Measurements from ENCODE around the gene PDGFC. TPM values are rescaled to one million over a fixed set of nuclear protein-coding genes. Genes with fewer than 3 reads are reported as not detected.

The PDGFC gene
- total RNA-seq, 1 donor from 2014 or later = 39.9 TPM

DNA sequence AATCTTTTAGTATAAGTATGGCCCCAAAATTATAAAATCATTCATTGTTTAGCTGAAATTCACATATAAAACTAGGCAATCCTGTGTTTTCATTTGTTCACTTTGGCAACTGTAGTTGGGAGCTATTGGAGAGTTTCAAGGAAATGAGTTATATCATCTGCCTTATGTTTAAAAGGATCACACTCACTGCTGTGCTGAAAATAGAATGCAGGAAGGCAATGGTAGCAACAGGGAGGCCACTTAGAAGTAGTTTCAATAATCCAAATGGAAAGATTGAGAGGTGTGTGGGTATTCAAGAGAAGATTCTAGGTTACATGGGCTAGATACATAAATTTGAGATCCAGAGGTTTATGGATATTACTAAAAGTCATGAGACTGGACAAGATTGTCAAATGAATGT is 184.9 kb downstream of the PDGFC start:
- Mint-ChIP-seq H3K27ac (no peak overlapping the region), H3K27me3 (no peaks in the 10 kb centered on the region), H3K4me3 (no peak overlapping the region), H3K36me3 (peaks cover 3% of the 10 kb centered on the region), H3K9me3 (peaks cover 7% of the 10 kb centered on the region), H3K4me1 (ENCODE audit: unreplicated experiment) (no peaks in the 10 kb centered on the region)
- no peak for DNase-seq (ENCODE audit: extremely low spot score, unreplicated experiment)
- TF ChIP-seq, protein P1, sequence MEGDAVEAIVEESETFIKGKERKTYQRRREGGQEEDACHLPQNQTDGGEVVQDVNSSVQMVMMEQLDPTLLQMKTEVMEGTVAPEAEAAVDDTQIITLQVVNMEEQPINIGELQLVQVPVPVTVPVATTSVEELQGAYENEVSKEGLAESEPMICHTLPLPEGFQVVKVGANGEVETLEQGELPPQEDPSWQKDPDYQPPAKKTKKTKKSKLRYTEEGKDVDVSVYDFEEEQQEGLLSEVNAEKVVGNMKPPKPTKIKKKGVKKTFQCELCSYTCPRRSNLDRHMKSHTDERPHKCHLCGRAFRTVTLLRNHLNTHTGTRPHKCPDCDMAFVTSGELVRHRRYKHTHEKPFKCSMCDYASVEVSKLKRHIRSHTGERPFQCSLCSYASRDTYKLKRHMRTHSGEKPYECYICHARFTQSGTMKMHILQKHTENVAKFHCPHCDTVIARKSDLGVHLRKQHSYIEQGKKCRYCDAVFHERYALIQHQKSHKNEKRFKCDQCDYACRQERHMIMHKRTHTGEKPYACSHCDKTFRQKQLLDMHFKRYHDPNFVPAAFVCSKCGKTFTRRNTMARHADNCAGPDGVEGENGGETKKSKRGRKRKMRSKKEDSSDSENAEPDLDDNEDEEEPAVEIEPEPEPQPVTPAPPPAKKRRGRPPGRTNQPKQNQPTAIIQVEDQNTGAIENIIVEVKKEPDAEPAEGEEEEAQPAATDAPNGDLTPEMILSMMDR (conservative IDR thresholded peaks at IDR 0.05) = no peak

DNA sequence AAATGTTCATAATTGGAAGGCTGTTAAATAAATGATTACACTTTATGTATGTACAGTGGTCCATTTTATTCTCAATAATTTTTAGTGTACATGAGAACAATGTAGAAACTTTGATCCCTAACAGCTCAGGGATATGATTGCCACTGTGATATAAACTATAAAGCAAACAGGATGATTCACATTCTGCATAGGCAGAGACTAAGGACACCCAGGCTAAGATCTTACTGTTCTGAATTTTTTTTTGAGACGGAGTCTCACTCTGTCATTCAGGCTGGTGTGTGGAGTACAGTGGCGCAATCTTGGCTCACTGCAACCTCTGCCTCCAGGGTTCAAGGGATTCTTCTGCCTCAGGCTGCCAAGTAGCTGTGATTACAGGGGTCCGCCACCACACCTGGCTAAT is 186.6 kb downstream of the PDGFC start:
- Mint-ChIP-seq H3K4me3 (no peak overlapping the region), H3K36me3 (peaks cover 10% of the 10 kb centered on the region), H3K27me3 (no peaks in the 10 kb centered on the region), H3K4me1 (ENCODE audit: unreplicated experiment) (no peaks in the 10 kb centered on the region), H3K9me3 (peaks cover 12% of the 10 kb centered on the region), H3K27ac (no peak overlapping the region)
- TF ChIP-seq, protein P1 (conservative IDR thresholded peaks at IDR 0.05) = no peak
- no peak for DNase-seq (ENCODE audit: extremely low spot score, unreplicated experiment)

DNA sequence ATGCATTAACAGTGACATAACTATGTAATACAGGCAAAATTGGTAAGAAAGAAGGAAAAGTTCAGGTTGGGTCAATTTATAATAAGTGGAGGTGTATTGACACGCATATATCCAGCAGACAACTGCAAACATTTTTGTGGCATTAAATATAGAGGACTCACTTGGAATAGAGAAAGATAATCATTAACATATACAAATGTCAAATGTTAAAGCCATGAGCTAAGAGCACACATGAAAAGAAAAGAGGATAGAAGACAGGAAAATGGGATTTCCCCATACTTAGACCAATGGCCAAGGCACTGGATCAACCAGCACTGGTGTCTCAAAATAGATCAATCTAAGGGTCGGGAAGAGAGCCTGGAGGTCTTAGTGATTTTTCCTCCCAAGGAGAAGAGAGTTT is 187.6 kb downstream of the PDGFC start:
- TF ChIP-seq, protein P1 (conservative IDR thresholded peaks at IDR 0.05) = no peak
- H3K4me1 Mint-ChIP-seq (ENCODE audit: unreplicated experiment) = peaks cover 4% of the 10 kb centered on the region
- no peak overlapping the region for H3K27ac Mint-ChIP-seq
- H3K4me3 Mint-ChIP-seq = no peak overlapping the region
- H3K36me3 Mint-ChIP-seq = peaks cover 10% of the 10 kb centered on the region
- H3K9me3 Mint-ChIP-seq = peaks cover 12% of the 10 kb centered on the region
- no peaks in the 10 kb centered on the region for H3K27me3 Mint-ChIP-seq
- DNase-seq (ENCODE audit: extremely low spot score, unreplicated experiment) = no peak

DNA sequence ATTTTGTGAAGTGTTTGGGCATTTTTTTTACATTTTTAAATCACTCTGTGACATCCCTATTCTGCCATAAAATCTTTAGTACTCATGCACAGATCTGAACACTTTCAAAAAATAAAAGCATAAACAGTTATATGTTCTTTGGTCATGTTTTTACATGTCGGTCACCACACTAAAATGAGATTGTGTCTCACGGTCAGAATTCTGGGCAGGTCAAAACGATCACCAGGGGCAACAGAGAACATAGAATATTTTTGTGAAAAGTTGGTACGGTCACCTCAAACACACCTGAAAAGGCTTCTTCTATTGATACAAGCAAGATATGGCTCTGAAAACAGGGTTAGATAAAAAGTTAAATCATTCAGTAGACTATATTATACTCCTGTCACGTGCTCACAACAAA is 189.1 kb downstream of the PDGFC start:
- no peak for DNase-seq (ENCODE audit: extremely low spot score, unreplicated experiment)
- TF ChIP-seq, protein P1 (conservative IDR thresholded peaks at IDR 0.05) = no peak
- Mint-ChIP-seq H3K4me1 (ENCODE audit: unreplicated experiment) (peaks cover 10% of the 10 kb centered on the region), H3K36me3 (peaks cover 10% of the 10 kb centered on the region), H3K27ac (no peak overlapping the region), H3K27me3 (no peaks in the 10 kb centered on the region), H3K9me3 (peaks cover 12% of the 10 kb centered on the region), H3K4me3 (no peak overlapping the region)

DNA sequence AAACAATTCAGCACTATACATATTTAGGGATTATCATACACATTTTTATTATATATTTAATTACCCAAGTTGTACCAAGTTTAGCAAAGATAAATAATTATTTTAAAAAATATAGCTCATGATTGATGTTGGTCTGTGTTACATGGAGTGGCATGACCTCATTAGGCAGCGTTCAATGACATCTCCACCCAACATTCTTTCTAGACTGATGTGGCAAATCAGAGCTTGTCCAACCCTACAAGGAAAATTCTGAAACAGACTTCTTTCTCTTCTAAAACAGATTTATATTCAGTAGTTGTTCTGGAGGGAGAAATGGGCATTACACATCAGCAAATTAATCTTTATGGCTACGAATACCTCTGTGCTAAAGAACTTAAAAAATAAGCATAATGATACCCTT is 189.7 kb downstream of the PDGFC start:
- TF ChIP-seq, protein P1 (conservative IDR thresholded peaks at IDR 0.05) = no peak
- Mint-ChIP-seq H3K4me3 (no peak overlapping the region), H3K27me3 (no peaks in the 10 kb centered on the region), H3K4me1 (ENCODE audit: unreplicated experiment) (peaks cover 10% of the 10 kb centered on the region), H3K27ac (no peak overlapping the region), H3K9me3 (peaks cover 12% of the 10 kb centered on the region), H3K36me3 (peaks cover 10% of the 10 kb centered on the region)
- DNase-seq (ENCODE audit: extremely low spot score, unreplicated experiment) = no peak

DNA sequence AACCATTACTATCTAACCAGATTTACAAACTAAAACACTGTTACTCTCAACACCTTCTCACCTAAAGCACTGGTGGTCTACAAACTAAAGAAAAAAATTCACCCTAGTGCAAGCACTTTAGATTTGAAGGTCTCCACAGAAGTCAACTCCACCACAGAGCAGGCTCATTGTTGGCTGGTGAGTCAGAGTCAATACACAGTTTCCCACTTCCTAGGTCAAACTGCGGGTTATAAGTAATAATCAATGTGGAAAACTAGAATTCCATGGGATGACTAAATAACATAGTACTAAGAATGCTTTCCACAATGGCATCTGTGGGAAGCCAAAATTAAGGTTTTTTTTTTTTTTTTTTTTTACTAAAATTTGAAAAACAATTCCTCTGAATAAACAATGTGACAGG is 191.8 kb downstream of the PDGFC start:
- Mint-ChIP-seq H3K36me3 (peaks cover 10% of the 10 kb centered on the region), H3K9me3 (peaks cover 12% of the 10 kb centered on the region), H3K27me3 (no peaks in the 10 kb centered on the region), H3K4me3 (no peak overlapping the region), H3K4me1 (ENCODE audit: unreplicated experiment) (peaks cover 10% of the 10 kb centered on the region), H3K27ac (no peak overlapping the region)
- TF ChIP-seq, protein P1 (conservative IDR thresholded peaks at IDR 0.05) = no peak
- DNase-seq (ENCODE audit: extremely low spot score, unreplicated experiment) = no peak
